HuH-7.5 (cell line): ENCODE measurements around the gene CCDC15.

Experiments used
- DNase-seq: peaks from one replicate; pipeline ENCODE4 v3.0.0; 2011; ENCODE audit warnings: low spot score

The CCDC15 gene

GRCh38 chr11:124953753-124954589 is at the start of gene CCDC15:
Gene CCDC15, plus strand, starts transcription at chr11:124954202. Its CDS starts 531 bp downstream, at chr11:124954733.
- DNase-seq: peak; percentile 60

- no peak for DNase-seq
These were observed 38.2 kb upstream of the CCDC15 start for GRCh38 chr11:124915541-124916369.

GRCh38 chr11:124916370-124916710 is 37.7 kb upstream of the CCDC15 start:
- DNase-seq: no peak

GRCh38 chr11:124917115-124917637 is 36.8 kb upstream of the CCDC15 start:
- no peak for DNase-seq

- no peak for DNase-seq
These were observed 35.1 kb upstream of the CCDC15 start, which contains the start of gene HEPN1 for GRCh38 chr11:124918950-124919349. Gene HEPN1, plus strand, starts transcription at chr11:124919250.

- no peak for DNase-seq
These were observed 34.1 kb upstream of the CCDC15 start for GRCh38 chr11:124919898-124920297.

- no peak for DNase-seq
These were observed 33.6 kb upstream of the CCDC15 start for GRCh38 chr11:124920356-124920755.

GRCh38 chr11:124920870-124921609 is 33.0 kb upstream of the CCDC15 start:
- no peak for DNase-seq

GRCh38 chr11:124922831-124923230 is 31.2 kb upstream of the CCDC15 start:
- DNase-seq: no peak

GRCh38 chr11:124923296-124923695 is 30.7 kb upstream of the CCDC15 start:
- no peak for DNase-seq

- no peak for DNase-seq
These were observed 24.9 kb upstream of the CCDC15 start for GRCh38 chr11:124928942-124929665.

GRCh38 chr11:124930799-124931198 is 23.2 kb upstream of the CCDC15 start:
- DNase-seq: no peak

GRCh38 chr11:124934862-124935547 is 19.0 kb upstream of the CCDC15 start:
- DNase-seq: no peak

GRCh38 chr11:124935548-124936514 is 18.2 kb upstream of the CCDC15 start, which contains the start of gene HEPACAM:
Gene HEPACAM, minus strand, starts transcription at chr11:124936047. Its CDS starts 41 bp downstream, at chr11:124936006.
- no peak for DNase-seq

- no peak for DNase-seq
These were observed 16.6 kb upstream of the CCDC15 start for GRCh38 chr11:124937336-124937935.

- DNase-seq: no peak
These were observed 15.7 kb upstream of the CCDC15 start for GRCh38 chr11:124938206-124938765.

GRCh38 chr11:124938970-124939369 is 15.0 kb upstream of the CCDC15 start:
- no peak for DNase-seq

- no peak for DNase-seq
These were observed 12.3 kb upstream of the CCDC15 start for GRCh38 chr11:124941703-124942102.
